Ramos (cell line): ENCODE results near the gene JADE3.
"Not testable (repeated sequence)": the region's sequence is repeated elsewhere in the genome, so short reads cannot be mapped to it uniquely, and the experiment has no call there.

Experiments
- in situ Hi-C: fragments of 300-500 bp; cut with MboI; formaldehyde crosslinking; loops from one replicate; pipeline ENCODE4 v1.14.3; 2022; ENCODE audit warnings: low sequenced_read_pairs; ENCODE audit not compliant: unreplicated experiment

Gene JADE3

DNA sequence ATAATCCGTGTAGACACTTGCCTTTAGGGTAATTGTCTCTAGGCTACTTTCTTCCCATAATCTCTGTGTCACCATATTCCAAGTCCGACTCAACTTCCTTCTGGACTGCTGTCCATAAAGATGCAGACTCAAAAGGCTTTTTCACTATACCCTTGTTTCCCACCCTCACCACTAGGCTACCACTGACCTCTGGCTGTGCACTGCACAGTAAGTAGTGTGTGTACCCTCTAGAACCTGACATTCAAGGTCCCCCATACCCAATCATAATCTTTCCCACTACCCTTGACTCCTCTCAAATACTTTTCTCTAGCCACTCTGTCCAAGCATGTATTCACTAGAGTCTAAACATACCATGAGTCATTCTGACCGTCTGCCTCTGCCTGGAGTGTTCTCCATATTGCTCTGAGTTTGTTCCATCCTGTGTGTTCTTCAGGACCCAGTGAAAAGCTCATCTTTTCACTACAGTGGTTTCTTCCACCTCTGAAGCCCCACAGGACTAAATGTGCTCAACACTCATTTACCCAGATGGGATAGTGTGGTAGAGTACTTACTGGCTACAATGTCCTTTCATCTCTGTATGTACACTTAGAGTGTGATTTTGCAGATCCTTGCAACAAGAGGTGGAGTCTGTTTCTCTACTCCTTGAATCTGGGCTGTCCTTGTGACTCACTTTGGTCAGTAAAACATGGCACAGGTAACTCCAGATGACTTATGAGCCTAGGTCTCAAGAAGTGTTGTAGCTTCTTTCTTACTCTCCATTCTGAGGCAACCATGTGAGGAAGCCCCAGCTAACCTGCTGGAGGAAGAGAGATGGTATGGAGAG, 17.4 kb downstream of the JADE3 start:
- in situ Hi-C loops = no loop called here

DNA sequence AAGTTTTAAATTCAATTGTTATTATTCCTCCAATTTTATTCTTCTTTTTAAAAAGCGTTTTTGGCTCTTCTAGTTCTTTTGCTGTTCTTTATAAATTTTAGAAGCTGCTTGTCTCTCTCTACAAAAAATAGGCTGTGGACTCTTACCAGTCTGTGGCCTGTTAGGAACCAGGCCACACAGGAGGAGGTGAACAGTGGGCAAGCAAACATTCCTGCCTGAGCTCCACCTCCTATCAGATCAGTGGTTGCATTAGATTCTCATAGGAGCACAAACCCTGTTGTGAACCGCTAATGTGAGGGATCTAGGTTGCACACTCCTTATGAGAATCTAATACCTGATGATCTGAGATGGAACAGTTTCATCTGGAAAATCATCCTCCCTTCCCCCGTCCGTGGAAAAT, 23.1 kb downstream of the JADE3 start:
- in situ Hi-C loops = no loop called here

DNA sequence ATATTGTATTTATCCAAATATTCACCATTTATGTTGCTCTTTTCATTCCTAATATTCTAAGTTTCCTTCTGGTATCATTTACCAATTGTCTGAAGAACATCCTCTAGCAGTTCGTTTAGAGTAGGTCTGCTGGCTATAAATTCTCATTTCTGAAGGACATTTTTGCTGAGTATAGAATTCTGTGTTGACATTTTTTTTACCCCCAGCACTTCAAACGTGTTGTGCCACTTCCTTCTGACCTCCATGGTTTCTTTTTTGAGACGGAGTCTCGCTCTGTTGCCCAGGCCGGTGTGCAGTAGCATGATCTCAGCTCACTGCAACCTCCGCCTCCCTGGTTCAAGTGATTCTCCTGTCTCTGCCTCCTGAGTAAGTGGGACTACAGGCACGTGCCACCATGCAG, 26.4 kb downstream of the JADE3 start:
- in situ Hi-C loops = no loop called here

DNA sequence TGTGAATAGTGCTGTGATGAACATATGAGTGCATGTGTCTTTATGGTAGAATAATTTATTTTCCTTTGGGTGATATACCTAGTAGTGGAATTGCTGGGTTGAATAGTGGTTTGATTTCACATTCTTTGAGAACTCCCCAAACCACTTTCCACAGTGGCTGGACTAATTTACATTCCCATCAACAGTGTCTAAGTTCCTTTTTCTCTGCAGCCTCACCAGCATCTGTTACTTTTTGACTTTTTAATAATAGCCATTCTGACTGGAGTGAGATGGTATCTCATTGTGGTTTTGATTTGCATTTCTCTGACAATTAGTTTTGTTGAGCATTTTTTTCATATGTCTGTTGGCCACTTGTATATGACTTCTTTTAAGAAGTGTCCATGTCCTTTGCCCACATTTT, 29.1 kb downstream of the JADE3 start:
- in situ Hi-C loops = no loop called here

DNA sequence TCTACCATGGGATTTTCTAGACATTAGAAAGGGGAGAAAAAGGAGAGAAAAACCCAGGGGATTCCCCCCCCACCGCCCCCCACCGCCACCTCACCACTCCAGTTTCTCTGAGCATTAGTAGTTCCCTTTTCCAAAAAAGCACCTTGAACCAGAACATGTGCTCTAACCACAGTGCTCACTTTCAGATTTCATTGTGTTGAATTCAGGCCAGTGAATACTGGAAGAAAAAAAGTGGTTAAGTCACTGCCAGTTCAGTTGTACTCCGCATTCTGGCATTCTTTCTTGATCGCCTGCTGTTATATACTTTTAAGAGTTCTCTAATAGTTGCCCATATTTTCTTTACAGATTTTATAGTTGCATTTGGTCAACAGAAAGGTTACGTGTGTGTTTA, 40.9 kb downstream of the JADE3 start:
- in situ Hi-C loops = no loop called here

DNA sequence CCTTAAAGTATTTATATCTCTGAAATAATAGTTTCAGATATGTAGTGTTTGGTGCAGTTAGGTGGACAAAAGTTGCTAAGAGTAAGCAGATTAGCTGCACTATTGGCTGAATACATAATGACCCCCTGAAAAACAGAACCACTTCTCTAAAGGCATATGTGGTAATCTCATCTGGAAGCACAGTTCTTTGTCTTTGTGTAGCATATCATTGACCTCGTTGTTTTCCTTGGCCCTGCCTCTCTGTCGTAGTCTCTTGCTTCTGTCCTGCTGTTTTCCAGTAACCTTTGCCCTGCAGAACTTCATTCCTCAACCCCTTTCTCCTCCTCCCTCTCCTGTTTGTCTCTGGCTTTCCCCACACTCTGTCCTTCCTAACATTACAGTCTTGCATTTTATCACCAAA, 41.4 kb downstream of the JADE3 start:
- in situ Hi-C loops = no loop called here

DNA sequence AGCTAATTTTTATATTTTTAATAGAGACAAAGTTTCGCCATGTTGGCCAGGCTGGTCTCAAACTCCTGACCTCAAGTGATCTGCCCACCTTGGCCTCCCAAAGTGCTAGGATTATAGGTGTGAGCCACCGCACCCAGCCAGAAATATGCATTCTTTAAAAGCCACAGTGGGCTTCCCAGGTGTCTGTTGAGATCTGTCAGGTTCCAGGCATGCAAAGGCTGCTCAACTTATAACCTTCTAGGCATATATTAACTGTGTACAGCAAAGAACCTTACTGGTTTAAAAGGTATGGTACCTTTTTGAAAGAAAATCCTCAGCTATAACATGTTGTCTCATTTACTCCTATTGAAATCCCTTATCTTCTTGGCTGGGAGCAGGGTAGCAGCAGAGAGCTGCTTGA, 42.5 kb downstream of the JADE3 start:
- in situ Hi-C loops = no loop called here

DNA sequence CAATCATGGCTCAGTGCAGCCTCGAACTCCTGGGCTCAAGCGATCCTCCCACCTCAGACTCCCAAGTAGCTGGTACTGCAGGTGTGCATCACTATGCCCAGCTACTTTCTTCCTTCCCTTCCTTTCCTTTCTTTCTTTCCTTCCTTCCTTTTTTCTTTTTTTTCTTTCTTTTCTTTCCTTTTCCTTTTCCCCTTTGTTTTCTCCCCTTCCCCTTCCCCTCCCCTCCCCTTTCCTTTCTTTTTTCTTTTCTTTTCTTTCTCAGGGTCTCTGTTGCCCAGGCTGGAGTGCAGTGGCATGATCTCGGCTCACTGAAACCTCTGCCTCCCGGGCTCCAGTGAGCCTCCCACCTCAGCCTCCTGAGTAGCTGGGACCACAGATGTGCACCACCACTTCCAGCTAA, 44.4 kb downstream of the JADE3 start:
- in situ Hi-C loops = not testable (repeated sequence)

DNA sequence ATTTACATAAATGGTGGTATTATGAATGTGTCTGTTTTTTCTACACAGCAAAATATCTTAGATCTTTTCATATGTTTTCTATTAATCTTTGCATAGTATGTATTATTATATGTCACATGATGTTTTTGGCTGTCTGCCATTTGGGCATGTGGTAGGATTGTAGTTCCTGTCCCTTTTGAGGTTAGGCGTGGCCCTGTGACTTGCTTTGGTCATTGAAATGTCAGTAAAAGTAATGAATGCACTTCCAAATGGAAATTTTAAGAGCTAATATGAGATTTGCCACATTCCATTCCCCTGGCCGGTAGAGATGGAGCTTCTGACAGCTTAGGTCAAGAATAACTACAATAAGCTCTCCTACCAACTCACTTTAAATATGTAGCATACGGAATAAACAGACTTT, 45.1 kb downstream of the JADE3 start:
- in situ Hi-C loops = no loop called here

DNA sequence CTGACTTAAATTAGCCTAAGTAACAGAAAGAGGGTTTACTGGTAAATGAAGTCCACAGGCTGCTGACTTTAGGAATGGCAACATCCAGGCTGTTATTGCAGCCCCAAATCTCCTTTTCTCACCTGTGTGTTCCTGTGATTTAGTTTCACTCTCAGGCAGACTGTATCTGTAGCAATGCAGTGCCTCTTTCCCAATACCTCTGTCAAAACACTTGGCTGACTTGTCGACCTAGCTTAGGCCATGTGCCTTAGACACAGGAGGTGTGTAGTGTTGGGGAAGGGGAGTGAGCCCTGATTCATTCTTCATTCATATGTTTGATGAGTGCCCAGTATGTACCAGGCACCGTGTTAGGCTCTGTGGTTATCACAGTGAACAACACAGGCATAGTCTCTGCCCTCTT, 46.9 kb downstream of the JADE3 start:
- in situ Hi-C loops = no loop called here

DNA sequence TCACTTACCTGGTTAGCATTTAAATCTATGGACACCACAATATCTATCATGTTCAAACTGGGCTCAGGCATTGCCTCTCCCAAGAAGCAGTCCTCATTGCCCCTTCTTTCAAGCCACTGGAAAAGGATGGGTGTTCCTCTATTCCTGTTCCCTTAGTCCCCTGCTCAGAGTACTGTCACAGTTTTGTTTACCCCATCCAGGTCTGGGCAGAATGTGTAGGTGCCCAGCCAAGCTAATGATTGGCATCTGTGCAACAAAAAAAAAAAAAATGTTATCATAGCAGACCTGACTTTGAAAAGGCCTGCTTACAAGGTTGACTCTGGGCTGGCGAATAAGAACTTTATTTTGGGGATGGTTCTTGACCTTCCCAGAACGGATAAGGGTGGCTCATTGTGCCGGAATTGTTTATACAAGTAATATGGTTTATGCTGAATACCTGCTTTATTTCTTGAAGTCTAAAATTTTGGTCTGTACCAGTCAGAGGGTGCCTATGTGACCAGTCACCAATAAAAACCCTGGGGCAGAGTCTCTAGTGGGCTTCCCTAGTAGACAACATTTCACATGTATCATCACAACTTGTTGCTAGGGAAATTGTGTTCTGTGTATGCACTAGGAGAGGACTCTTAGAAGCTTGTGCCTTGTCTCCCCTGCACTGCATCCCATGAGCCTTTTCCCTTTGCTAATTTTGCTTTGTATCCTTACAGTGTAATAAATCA, 47.9 kb downstream of the JADE3 start:
- in situ Hi-C loops = no loop called here

DNA sequence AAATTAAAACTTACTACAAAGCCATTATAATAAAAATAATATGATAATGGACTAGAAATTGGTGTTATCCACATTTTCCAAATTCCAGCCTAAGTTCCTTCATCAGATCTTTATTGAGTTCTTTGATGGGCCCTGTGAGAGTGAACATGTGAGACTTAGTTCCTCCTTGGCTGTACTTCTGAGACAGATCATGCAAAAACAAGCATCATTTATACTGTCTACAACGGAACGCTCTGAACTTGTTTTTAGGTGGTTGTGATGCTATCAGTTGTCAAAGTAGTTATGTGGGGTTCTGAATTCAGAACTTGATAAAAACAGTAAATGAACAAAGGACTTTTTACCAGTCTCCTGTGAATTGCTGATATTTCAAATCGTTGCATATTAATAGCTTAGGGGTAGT, 48.9 kb downstream of the JADE3 start:
- in situ Hi-C loops = no loop called here

DNA sequence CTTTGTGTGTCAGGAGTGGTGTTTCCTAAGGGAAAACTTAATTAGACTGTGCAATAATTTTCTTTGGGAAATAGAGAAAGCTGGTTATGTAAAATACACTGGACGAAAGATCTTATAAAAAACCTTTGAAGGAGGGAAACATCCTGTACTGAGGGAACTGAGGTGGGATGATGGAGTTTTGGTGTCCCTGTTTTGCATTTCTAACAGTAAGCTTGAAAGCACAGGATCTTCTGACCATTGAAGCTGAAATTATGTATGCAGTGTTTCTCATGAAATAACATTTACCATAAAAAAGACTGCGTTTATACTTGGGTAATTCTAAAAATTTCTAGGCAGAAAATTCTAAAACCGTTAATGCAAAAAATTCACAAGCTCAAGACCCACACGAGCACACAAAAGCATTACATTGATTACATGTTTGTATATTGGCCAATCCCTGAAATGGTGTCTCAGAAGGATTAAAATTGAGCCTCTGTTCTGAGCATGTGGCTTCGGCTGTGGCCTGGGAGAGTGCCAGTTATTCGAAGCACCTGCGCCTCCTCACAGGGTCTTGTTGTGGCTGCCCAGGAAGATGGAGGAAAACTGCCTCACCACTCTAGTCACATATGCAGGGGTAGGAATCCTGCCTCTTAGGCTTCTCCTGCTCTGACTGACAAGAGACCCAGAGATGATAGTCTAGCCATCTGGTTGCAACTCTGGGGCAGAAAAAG, 49.5 kb downstream of the JADE3 start:
- in situ Hi-C loops = no loop called here

DNA sequence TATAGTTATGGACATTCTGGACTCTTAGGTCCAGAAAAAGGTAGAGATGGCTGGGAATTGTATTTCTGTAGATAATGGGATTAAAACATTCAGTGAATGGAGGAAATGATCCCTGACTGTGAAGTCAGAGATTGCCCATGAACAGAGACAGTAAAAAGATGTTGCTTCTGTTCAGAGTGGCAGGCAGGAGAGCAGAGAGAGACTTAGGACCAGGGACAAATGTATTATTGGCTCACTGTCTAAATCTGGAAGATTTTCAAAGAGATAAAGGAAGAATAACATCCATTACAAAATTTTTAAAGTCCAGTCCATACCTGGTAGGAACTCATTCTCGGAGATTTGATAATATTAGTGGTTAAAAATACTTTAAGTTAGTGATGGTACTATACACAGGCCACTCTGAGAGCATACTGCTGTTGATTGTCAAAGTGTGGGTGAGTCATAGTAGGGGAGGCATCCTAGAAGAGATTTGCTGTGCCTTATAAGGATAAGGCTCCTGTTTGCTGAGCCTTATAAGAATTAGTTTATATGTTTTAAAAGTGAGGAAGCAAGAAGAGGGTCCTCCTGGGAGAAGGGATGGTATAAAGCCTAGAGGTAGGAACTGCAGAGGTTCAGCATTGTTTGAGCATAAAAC, 53.0 kb downstream of the JADE3 start:
- in situ Hi-C loops = no loop called here

DNA sequence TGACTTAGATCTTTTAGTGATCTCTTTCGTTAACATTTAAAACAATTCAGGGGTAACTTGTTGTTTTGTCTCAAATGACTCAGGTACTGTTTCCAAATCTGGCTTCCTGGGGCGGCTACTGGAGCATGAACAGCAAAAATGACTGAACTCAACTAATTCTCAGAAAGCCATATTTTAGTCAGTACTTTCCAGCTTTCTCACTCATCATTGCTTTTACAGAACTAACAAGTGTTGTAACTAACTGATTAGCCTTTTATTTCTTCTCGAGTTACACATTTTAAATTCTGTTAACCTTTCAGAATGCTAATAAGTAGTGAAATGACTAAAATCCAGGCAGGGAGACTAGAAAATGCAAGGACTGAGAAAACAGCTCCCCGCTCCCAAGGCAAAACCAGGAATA, 55.3 kb downstream of the JADE3 start:
- in situ Hi-C loops = no loop called here

DNA sequence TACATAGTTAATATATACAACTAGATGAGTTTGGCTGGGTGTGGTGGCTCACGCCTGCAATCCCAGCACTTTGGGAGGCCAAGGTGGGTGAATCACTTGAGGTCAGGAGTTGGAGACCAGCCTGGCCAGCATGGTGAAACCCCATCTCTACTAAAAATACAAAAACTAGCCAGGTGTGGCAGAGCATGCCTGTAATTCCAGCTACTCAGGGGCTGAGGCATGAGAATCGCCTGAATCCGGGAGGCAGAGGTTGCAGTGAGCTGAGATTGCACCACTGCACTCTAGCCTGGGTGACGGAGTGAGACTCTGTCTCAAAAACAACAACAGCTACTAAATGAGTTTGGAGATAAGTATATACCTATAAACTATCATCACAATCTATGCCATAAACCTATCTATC, 64.8 kb downstream of the JADE3 start:
- in situ Hi-C loops = loop anchor here (10.0 kb wide), 1 partner anchor 62 kb away; the partner anchor contains the start of gene JADE3

DNA sequence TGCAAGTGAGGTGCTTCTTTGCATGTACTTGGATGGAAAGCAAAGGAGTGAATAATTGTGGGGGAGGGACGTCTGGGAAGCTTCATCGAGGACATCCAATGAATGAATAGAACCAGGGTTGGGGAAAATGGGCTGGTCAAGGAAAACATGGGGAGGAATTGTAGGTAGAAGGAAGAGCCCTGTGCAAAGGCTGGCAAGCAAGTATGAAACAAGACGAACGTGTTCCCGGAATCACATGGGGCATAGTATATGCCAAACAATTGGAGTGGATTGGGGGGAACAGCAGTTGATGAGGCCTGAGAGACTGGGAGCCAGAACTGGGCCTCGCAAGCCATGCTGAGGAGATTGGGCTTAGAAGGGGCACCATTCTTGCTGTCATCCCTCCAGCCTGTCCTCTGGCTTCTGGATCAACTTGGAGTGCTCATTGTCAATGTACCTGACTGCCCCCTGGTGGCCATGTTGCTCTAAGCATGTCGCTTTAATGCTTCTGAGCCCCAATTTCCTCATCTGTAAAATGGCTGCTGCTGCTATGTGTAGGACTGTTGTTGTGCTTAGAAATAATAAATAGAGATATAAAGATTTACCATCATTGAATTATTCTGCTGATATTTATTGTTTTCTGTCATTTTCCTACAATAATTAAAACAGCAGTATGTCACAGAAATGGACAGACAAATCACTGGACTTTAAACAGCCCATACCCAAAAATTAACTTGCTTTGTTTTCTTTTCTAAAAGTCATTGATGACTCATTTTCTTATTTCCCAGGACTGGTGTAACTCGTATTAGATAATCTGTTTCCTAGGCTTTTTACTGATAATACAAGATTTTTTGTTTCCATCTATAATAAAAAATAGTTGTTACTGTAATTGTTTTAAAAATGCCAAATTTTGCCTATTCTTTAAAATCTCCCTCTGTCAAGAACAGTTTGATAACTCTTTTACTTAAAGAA, 66.4 kb downstream of the JADE3 start:
- in situ Hi-C loops = loop anchor here (10.0 kb wide), 1 partner anchor 64 kb away; the partner anchor contains the start of gene JADE3

DNA sequence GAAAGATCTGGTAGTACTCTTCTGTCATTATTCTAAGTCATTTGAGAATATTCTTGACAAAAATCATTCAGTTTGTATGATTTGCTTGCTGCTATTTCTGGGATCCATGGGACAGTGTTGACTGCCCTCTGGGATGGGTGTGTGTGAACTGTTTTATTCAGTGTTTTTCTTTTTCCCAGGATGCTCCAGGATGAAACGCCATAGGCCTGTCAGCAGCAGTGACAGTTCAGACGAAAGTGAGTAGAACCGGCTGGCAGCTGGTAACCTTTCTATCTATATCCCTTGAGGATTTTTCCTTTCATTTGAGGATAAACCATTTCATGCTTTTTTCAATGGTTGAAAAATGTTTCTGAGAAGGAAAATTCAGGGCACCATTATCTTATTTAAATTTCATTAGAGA, 72.5 kb downstream of the JADE3 start:
- in situ Hi-C loops = no loop called here

DNA sequence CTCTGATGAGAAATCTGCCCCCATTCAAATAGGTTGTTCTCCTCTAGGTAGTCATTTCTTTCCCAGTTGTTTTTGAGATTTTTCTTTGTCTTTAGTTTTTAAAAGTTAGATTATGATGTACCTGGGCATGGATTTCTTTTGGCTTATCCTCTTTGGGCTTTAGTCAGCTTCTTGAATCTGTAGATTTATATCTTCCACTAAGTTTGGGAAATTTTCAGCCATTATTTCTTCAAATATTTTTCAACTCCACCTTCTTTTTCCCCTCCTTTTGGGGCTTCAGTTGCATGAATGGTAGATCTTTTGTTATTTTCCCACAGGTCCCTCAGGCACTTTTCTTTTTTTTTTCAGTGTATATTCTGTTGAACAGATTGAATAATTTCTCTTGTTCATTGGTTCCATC, 77.3 kb downstream of the JADE3 start:
- in situ Hi-C loops = no loop called here

DNA sequence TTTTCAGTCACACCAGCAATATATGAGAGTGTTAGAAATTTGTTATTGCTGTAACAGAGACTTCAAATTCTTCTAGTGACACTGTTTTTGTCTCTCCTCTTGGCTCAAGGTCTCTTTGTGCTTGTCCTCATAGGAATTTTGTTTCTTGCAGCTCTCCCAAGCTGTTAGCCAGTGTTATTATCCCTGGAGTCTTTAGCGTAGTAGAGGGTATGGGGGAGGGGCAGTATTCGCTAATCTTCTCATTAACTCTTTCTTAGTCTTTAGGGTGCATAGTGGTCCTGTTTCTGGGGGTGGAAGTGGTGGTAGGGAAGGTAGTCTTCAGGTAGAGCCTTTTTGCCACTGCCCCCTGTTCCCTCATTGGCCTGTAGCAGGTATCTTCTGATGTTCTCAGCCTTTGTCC, 79.4 kb downstream of the JADE3 start:
- in situ Hi-C loops = no loop called here
